Measurements from ENCODE around the gene STXBP5.

Gene STXBP5

DNA sequence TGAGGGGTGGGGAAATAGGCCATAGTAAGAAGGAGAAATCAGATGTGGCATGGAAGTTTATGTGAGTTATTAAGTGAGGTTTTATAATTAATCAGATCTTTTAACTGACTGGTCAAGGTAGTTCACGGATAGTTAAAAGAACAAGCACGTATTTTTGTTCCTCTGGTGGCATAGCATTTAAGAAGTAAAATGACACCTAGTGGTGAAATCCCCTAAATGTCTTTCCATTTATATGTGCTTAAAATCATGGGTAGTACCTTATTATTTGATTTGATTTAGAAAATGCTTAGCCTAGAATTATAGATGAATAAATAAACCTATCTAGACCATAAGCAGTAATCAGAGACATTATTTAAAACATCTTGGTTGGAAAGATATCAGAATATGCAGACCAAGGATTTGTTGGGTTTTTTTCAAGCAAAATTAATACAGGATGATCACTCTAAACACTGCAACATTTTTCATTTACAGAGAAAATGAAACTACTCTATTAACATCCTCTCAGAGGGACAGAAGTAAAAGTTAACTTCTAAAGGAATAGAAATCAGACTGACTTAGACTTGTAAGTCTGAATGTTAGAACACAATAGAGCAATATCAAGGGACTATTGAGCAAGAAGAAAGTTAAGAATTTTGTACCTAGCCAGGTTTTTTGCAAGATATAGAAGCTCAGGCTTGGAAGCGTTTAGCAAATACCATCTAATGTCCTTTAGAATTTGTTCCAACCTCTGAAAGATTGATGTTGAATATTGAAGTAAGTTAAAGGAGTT lies 81.1 kb downstream of the STXBP5 start:
- POLR2A ChIA-PET = no interaction called here
- Histone ChIP-seq H3K4me1 (ENCODE audit: control insufficient read depth, insufficient read depth, low read length) (peaks cover 5% of the 10 kb centered on the region; the same call in 1 of the 2 replicates), H3K9me3 (ENCODE audit: control insufficient read depth, insufficient read depth, low read depth, low read length) (no peaks in the 10 kb centered on the region), H3K27ac (ENCODE audit: extremely low read depth, low read depth, low read length) (no peak overlapping the region), H3K4me3 (ENCODE audit: low read depth, low read length) (no peak overlapping the region), H3K36me3 (ENCODE audit: control insufficient read depth in 2 of 2, insufficient read depth in 1 of 2, low read length in 2 of 2) (peaks cover 0 to 3% of the 10 kb centered on the region in 2 experiments; a peak in 2 of 3 replicates)
- CTCF ChIA-PET = interaction anchor here (0.9 to 1.8 kb wide), 4 partner anchors 8 to 14 kb away, joined by 3 to 6 read pairs (median 4); no protein-coding TSS in a partner anchor
- no peak for TF ChIP-seq KLF8 (tag by site-specific recombination; IDR thresholded peaks at IDR 0.05)
- no peak for TF ChIP-seq ZNF658 (tag by site-specific recombination; IDR thresholded peaks at IDR 0.05)
- peak; percentile 60 for TF ChIP-seq ZNF654 (tag by site-specific recombination; IDR thresholded peaks at IDR 0.05; ENCODE audit: low read depth)
- no peak for TF ChIP-seq ZBTB17 (tag by site-specific recombination; IDR thresholded peaks at IDR 0.05)
- TF ChIP-seq HOXC10 (CRISPR knock-in tag; IDR thresholded peaks at IDR 0.05) = no peak
- no peak for TF ChIP-seq ZXDB (tag by site-specific recombination; IDR thresholded peaks at IDR 0.05)
- TF ChIP-seq, protein P1, sequence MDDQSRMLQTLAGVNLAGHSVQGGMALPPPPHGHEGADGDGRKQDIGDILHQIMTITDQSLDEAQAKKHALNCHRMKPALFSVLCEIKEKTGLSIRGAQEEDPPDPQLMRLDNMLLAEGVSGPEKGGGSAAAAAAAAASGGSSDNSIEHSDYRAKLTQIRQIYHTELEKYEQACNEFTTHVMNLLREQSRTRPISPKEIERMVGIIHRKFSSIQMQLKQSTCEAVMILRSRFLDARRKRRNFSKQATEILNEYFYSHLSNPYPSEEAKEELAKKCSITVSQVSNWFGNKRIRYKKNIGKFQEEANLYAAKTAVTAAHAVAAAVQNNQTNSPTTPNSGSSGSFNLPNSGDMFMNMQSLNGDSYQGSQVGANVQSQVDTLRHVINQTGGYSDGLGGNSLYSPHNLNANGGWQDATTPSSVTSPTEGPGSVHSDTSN (CRISPR knock-in tag; IDR thresholded peaks at IDR 0.05) = no peak

DNA sequence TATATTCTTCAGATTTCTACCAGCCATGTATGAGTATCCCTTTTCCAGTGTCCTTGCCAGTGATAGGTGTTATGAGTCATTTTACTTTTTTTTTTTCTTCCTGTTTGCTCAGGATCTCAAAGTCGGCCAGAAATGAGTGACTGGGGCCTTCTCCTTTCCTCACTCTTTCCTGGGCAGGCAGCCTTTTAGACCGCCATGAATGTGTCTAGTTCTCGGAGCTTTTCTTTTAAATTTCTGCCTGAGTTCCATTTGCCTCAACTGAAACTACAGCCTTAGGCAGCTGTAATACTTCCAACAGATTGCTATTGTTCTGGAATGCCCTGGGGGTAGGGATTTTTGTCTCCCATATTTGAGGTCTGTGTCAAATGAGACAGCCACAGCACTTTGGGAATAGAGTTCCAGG lies 83.7 kb downstream of the STXBP5 start:
- POLR2A ChIA-PET = interaction anchor here (0.7 kb wide), 1 partner anchor 397 kb away, joined by 3 read pairs; no protein-coding TSS in a partner anchor
- CTCF ChIA-PET = interaction anchor here (0.6 kb wide), 1 partner anchor 131 kb away, joined by 6 read pairs; no protein-coding TSS in a partner anchor
- TF ChIP-seq ZNF660 (tag by site-specific recombination; IDR thresholded peaks at IDR 0.05) (no peak), ZFP37 (tag by site-specific recombination; IDR thresholded peaks at IDR 0.05) (no peak), ZNF571 (tag by site-specific recombination; IDR thresholded peaks at IDR 0.05) (no peak), ZNF768 (tag by site-specific recombination; IDR thresholded peaks at IDR 0.05) (no peak), ZNF658 (tag by site-specific recombination; IDR thresholded peaks at IDR 0.05) (no peak), YY2 (tag by site-specific recombination; IDR thresholded peaks at IDR 0.05) (no peak)
- TF ChIP-seq, protein P2, sequence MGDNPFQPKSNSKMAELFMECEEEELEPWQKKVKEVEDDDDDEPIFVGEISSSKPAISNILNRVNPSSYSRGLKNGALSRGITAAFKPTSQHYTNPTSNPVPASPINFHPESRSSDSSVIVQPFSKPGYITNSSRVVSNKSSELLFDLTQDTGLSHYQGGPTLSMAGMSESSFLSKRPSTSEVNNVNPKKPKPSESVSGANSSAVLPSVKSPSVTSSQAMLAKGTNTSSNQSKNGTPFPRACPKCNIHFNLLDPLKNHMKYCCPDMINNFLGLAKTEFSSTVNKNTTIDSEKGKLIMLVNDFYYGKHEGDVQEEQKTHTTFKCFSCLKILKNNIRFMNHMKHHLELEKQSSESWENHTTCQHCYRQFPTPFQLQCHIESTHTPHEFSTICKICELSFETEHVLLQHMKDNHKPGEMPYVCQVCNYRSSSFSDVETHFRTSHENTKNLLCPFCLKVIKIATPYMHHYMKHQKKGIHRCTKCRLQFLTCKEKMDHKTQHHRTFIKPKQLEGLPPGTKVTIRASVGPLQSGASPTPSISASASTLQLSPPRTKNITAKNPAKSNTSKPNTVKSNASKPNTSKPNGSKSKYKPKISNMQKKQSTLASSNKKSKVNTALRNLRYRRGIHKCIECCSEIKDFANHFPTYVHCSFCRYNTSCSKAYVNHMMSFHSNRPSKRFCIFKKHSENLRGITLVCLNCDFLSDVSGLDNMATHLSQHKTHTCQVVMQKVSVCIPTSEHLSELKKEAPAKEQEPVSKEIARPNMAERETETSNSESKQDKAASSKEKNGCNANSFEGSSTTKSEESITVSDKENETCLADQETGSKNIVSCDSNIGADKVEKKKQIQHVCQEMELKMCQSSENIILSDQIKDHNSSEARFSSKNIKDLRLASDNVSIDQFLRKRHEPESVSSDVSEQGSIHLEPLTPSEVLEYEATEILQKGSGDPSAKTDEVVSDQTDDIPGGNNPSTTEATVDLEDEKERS (tag by site-specific recombination; IDR thresholded peaks at IDR 0.05) = no peak
- TF ChIP-seq, protein P3, sequence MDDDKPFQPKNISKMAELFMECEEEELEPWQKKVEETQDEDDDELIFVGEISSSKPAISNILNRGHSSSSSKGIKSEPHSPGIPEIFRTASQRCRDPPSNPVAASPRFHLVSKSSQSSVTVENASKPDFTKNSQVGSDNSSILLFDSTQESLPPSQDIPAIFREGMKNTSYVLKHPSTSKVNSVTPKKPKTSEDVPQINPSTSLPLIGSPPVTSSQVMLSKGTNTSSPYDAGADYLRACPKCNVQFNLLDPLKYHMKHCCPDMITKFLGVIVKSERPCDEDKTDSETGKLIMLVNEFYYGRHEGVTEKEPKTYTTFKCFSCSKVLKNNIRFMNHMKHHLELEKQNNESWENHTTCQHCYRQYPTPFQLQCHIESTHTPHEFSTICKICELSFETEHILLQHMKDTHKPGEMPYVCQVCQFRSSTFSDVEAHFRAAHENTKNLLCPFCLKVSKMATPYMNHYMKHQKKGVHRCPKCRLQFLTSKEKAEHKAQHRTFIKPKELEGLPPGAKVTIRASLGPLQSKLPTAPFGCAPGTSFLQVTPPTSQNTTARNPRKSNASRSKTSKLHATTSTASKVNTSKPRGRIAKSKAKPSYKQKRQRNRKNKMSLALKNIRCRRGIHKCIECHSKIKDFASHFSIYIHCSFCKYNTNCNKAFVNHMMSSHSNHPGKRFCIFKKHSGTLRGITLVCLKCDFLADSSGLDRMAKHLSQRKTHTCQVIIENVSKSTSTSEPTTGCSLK (tag by site-specific recombination; IDR thresholded peaks at IDR 0.05) = no peak
- Histone ChIP-seq H3K4me1 (ENCODE audit: control insufficient read depth, insufficient read depth, low read length) (no peaks in the 10 kb centered on the region; the same call in 1 of the 2 replicates), H3K27ac (ENCODE audit: extremely low read depth, low read depth, low read length) (no peak overlapping the region), H3K4me3 (ENCODE audit: low read depth, low read length) (no peak overlapping the region), H3K36me3 (ENCODE audit: control insufficient read depth in 2 of 2, insufficient read depth in 1 of 2, low read length in 2 of 2) (peaks cover 0 to 3% of the 10 kb centered on the region in 2 experiments; a peak in 1 of 3 replicates), H3K9me3 (ENCODE audit: control insufficient read depth, insufficient read depth, low read depth, low read length) (no peaks in the 10 kb centered on the region)

DNA sequence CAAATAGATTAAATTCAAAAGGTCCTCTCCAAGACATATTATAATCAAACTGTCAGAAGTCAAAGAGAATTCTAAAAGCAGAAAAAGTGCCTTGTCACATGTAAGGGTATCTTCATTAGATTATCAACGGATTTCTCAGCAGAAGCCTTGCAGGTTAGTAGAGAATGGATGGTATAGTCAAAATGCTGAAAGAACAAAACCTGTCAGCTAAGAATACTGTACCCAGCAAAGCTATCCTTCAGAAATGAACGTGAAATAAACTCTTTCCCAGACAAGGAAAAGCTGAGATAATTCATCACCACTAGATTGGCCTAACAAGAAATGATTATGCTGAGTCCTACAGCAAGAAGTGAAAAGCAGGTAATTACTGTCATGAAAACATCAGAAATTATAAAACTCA lies 92.9 kb downstream of the STXBP5 start:
- CTCF ChIA-PET = no interaction called here
- POLR2A ChIA-PET = no interaction called here
- H3K36me3 ChIP-seq (ENCODE audit: control insufficient read depth in 2 of 2, insufficient read depth in 1 of 2, low read length in 2 of 2) = peaks cover 0 to 18% of the 10 kb centered on the region in 2 experiments; a peak in 1 of 3 replicates

More for the DNA sequence above, 92.9 kb downstream of the STXBP5 start:
- Histone ChIP-seq H3K27ac (ENCODE audit: extremely low read depth, low read depth, low read length) (no peak overlapping the region), H3K4me1 (ENCODE audit: control insufficient read depth, insufficient read depth, low read length) (no peaks in the 10 kb centered on the region), H3K4me3 (ENCODE audit: low read depth, low read length) (no peak overlapping the region), H3K9me3 (ENCODE audit: control insufficient read depth, insufficient read depth, low read depth, low read length) (no peaks in the 10 kb centered on the region)
- TF ChIP-seq ZNF48 (tag by site-specific recombination; IDR thresholded peaks at IDR 0.05) (no peak), SETDB1 (IDR thresholded peaks at IDR 0.05; ENCODE audit: insufficient read length, low read length) (peak; percentile 91), ZFP3 (tag by site-specific recombination; IDR thresholded peaks at IDR 0.05; ENCODE audit: low read depth) (no peak)
- TF ChIP-seq, protein P4, sequence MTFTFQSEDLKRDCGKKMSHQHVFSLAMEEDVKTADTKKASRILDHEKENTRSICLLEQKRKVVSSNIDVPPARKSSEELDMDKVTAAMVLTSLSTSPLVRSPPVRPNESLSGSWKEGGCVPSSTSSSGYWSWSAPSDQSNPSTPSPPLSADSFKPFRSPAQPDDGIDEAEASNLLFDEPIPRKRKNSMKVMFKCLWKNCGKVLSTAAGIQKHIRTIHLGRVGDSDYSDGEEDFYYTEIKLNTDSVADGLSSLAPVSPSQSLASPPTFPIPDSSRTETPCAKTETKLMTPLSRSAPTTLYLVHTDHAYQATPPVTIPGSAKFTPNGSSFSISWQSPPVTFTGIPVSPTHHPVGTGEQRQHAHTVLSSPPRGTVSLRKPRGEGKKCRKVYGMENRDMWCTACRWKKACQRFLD (tag by site-specific recombination; IDR thresholded peaks at IDR 0.05) = no peak
- TF ChIP-seq, protein P5, sequence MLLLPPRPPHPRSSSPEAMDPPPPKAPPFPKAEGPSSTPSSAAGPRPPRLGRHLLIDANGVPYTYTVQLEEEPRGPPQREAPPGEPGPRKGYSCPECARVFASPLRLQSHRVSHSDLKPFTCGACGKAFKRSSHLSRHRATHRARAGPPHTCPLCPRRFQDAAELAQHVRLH (tag by site-specific recombination; IDR thresholded peaks at IDR 0.05) = no peak
- TF ChIP-seq, protein P6, sequence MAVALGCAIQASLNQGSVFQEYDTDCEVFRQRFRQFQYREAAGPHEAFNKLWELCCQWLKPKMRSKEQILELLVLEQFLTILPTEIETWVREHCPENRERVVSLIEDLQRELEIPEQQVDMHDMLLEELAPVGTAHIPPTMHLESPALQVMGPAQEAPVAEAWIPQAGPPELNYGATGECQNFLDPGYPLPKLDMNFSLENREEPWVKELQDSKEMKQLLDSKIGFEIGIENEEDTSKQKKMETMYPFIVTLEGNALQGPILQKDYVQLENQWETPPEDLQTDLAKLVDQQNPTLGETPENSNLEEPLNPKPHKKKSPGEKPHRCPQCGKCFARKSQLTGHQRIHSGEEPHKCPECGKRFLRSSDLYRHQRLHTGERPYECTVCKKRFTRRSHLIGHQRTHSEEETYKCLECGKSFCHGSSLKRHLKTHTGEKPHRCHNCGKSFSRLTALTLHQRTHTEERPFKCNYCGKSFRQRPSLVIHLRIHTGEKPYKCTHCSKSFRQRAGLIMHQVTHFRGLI (tag by site-specific recombination; IDR thresholded peaks at IDR 0.05) = no peak

Data from HEK293 (cell line).